ENCODE measurements around the gene ANKMY1.

The ANKMY1 gene

GRCh38 chr2:240579071-240579762, 21.4 kb upstream of the ANKMY1 start:
- no peak for DNase-seq

GRCh38 chr2:240578488-240578887, 20.7 kb upstream of the ANKMY1 start:
- DNase-seq: no peak

GRCh38 chr2:240578110-240578450, 20.3 kb upstream of the ANKMY1 start:
- DNase-seq: no peak

- DNase-seq: no peak
These were observed 19.7 kb upstream of the ANKMY1 start for GRCh38 chr2:240577281-240578109.

- no peak for DNase-seq
These were observed 18.8 kb upstream of the ANKMY1 start for GRCh38 chr2:240576436-240577205.

- DNase-seq: no peak
These were observed 18.2 kb upstream of the ANKMY1 start for GRCh38 chr2:240576036-240576435.

- DNase-seq: no peak
These were observed 17.5 kb upstream of the ANKMY1 start for GRCh38 chr2:240575101-240575965.

GRCh38 chr2:240574386-240575100, 16.8 kb upstream of the ANKMY1 start:
- DNase-seq: no peak

- no peak for DNase-seq
These were observed 16.0 kb upstream of the ANKMY1 start for GRCh38 chr2:240573516-240574385.

- DNase-seq: no peak
These were observed 15.3 kb upstream of the ANKMY1 start for GRCh38 chr2:240573071-240573515.

GRCh38 chr2:240572141-240573031, 14.6 kb upstream of the ANKMY1 start:
- DNase-seq: no peak

- no peak for DNase-seq
These were observed 13.7 kb upstream of the ANKMY1 start for GRCh38 chr2:240571314-240571973.

- DNase-seq: no peak
These were observed 12.9 kb upstream of the ANKMY1 start for GRCh38 chr2:240570531-240571313.

- no peak for DNase-seq
These were observed 12.3 kb upstream of the ANKMY1 start for GRCh38 chr2:240569998-240570530.

GRCh38 chr2:240569523-240569997, 11.8 kb upstream of the ANKMY1 start:
- no peak for DNase-seq

GRCh38 chr2:240568678-240569522, 11.1 kb upstream of the ANKMY1 start:
- peak; percentile 36 for DNase-seq
